Suprapubic skin (tissue), 4 donors: ENCODE results near the gene CBLB.

Source experiments
- EP300 ChIP-seq: sonication (generic); formaldehyde crosslinking; IDR thresholded peaks from one replicate; pipeline ENCODE4 v1.6.1; 2017; ENCODE audit warnings: antibody characterized with exemption
- POLR2A ChIP-seq, 2 donors: fragments of 450-650 bp; IDR thresholded peaks; one replicate each; pipeline ENCODE4 v1.6.1; 2017; ENCODE audit warnings: antibody characterized with exemption in 2 of 2, mild to moderate bottlenecking in 2 of 2, moderate library complexity in 2 of 2
- POLR2AphosphoS5 ChIP-seq, 3 donors: sonication (generic); formaldehyde crosslinking; IDR thresholded peaks; one replicate each; pipeline ENCODE4 v1.6.1; 2017; ENCODE audit warnings: antibody characterized with exemption in 3 of 3

GRCh38 chr3:105905328-105905727 lies 36.5 kb upstream of the CBLB start:
- no peak for TF ChIP-seq POLR2AphosphoS5 (IDR thresholded peaks at IDR 0.05)
- no peak for TF ChIP-seq EP300
- TF ChIP-seq POLR2A (IDR thresholded peaks at IDR 0.05): no peak
